ENCODE results near the gene GFY.

- no peak for TF ChIP-seq CTCF (IDR thresholded peaks at IDR 0.05)
- TF ChIP-seq POLR2A (IDR thresholded peaks at IDR 0.05): no peak
- TF ChIP-seq EP300 (IDR thresholded peaks at IDR 0.05; ENCODE audit: low read depth): no peak
These were observed 22.6 kb downstream of the GFY start for GRCh38 chr19:49447485-49448431.
